Naive thymus-derived CD8-positive, alpha-beta T cell (primary cell): ENCODE results near the gene ABL1. TPM values are rescaled to one million over a fixed set of nuclear protein-coding genes. Genes with fewer than 3 reads are reported as not detected.
"Not testable (repeated sequence)": the region's sequence is repeated elsewhere in the genome, so short reads cannot be mapped to it uniquely, and the experiment has no call there.

Experiments used
- ATAC-seq, 2 donors: fragments of 150-1000 bp; cut with Tn5 transposase in 1 of 2; sonication (Bioruptor Pico), chemical (Tn5 transposase) in 1 of 2; 1 replicate in 1 of 2; 2 replicates in 1 of 2; pipeline ENCODE4 v1.10.0; 2021; ENCODE audit warnings: mild to moderate bottlenecking in 2 of 2, moderate library complexity in 2 of 2
- POLR2A ChIA-PET: fragments of 350-600 bp; sonication (Branson Sonifier 250); formaldehyde crosslinking; loops from one replicate; lab custom pipeline; 2021; ENCODE audit warnings: antibody characterized with exemption; lab: Charles Lee
- DNase-seq, 10 donors: peaks; one replicate each; pipeline versions ENCODE4 v3.0.0 to v3.0.0-alpha.2; 2020 to 2022
- H3K27ac Mint-ChIP-seq, 10 donors: one replicate each; pipeline ENCODE4 v1.8.0; 2020 to 2022; ENCODE audit warnings: mild to moderate bottlenecking in 10 of 10, mixed read lengths in 10 of 10, moderate library complexity in 4 of 10, inconsistent platforms in 1 of 10
- H3K27me3 Mint-ChIP-seq, 5 donors: one replicate each; pipeline ENCODE4 v1.8.0; 2021 to 2022; ENCODE audit warnings: mixed read lengths in 5 of 5
- H3K36me3 Mint-ChIP-seq, 3 donors: one replicate each; pipeline ENCODE4 v1.8.0; 2020 to 2022; ENCODE audit warnings: mixed read lengths in 3 of 3, mild to moderate bottlenecking in 2 of 3, inconsistent platforms in 1 of 3
- H3K4me1 Mint-ChIP-seq, 4 donors: one replicate each; pipeline ENCODE4 v1.8.0; 2021 to 2022; ENCODE audit warnings: mixed read lengths in 4 of 4
- H3K4me3 Mint-ChIP-seq, 10 donors: one replicate each; pipeline ENCODE4 v1.8.0; 2020 to 2022; ENCODE audit warnings: mild to moderate bottlenecking in 10 of 10, mixed read lengths in 10 of 10, moderate library complexity in 6 of 10, inconsistent platforms in 1 of 10
- H3K9me3 Mint-ChIP-seq, 9 donors: one replicate each; pipeline ENCODE4 v1.8.0; 2020 to 2022; ENCODE audit warnings: mixed read lengths in 9 of 9, mild to moderate bottlenecking in 3 of 9, inconsistent platforms in 1 of 9, moderate library complexity in 1 of 9
- polyA plus RNA-seq, 3 donors: library from polyadenylated mRNA; unstranded; fragments of 300-500 nt; fragmentation: Illumina TruSeq; gene quantifications; one replicate each; pipeline ENCODE4 v1.2.3, GENCODE V29; 2021
- total RNA-seq, 8 experiments: library from RNA in 2 of 8; stranded (reverse) in 2 of 8; gene quantifications; one replicate each; pipeline ENCODE4 v1.2.3 and lab custom pipeline; 2021 to 2026

The ABL1 gene
- total and polyA plus RNA-seq, 5 experiments from 2014 or later, result 6.4 to 38.9 (median 16.8) TPM

DNA sequence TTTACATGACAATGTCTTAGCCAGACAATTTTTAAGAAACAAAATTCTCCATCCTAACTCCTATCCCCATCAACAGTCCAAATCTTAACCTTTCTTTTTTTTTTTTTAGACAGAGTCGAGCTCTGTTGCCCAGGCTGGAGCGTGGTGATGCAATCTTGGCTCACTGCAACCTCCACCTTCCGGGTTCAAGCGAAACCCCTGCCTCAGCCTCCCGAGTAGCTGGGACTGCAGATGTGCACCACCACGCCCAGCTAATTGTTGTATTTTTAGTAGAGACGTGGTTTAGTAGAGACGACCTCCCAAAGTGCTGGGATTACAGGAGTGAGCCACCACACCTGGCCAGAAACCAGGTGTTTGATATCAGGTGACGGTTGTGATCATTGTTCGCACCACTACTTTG, 10.2 kb downstream of the ABL1 start:
- peaks cover 26 to 34% (median 28%) of the 10 kb centered on the region in 4 donors for H3K4me1 Mint-ChIP-seq
- no peaks in the 10 kb centered on the region for H3K36me3 Mint-ChIP-seq
- H3K4me3 Mint-ChIP-seq, result no peak overlapping the region
- DNase-seq (no peak), ATAC-seq (no peak)
- H3K27ac Mint-ChIP-seq, result no peak overlapping the region
- no peaks in the 10 kb centered on the region for H3K9me3 Mint-ChIP-seq
- POLR2A ChIA-PET, result no interaction called here
- no peaks in the 10 kb centered on the region for H3K27me3 Mint-ChIP-seq

DNA sequence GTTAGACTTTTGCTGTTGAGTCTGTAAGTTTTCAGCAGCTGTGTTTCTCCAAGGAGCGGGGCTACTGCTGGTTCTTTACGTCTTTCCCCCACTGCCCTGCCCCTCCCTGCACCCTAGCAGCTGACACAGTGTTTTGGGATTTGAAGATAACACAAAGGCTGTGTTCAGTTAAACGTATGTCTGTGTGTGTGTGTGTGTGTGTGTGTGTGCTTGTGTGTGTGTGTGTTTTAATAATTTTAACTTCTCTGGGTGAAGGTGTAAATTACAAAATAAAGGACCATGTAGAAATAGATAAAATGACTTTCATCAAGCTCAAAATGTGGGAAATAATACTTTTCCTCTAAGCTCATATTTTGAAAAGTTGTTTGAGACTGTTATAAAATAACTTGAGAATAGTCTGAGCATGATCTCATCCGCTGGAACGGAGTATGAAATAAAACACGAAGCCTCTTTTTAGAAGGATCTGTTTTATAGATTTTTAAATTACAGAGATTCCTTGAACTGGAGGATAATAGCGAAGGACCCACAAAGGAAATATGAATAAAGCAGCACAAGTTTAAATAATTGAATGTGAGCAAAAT, 10.9 kb downstream of the ABL1 start:
- Mint-ChIP-seq H3K9me3 (no peaks in the 10 kb centered on the region), H3K4me1 (peaks cover 26 to 34% (median 27%) of the 10 kb centered on the region in 4 donors), H3K4me3 (no peak overlapping the region), H3K27me3 (no peaks in the 10 kb centered on the region), H3K36me3 (no peaks in the 10 kb centered on the region), H3K27ac (peak overlapping the region in 1 of 10 donors; percentile 55)
- POLR2A ChIA-PET, result no interaction called here
- DNase-seq (no peak), ATAC-seq (no peak)

DNA sequence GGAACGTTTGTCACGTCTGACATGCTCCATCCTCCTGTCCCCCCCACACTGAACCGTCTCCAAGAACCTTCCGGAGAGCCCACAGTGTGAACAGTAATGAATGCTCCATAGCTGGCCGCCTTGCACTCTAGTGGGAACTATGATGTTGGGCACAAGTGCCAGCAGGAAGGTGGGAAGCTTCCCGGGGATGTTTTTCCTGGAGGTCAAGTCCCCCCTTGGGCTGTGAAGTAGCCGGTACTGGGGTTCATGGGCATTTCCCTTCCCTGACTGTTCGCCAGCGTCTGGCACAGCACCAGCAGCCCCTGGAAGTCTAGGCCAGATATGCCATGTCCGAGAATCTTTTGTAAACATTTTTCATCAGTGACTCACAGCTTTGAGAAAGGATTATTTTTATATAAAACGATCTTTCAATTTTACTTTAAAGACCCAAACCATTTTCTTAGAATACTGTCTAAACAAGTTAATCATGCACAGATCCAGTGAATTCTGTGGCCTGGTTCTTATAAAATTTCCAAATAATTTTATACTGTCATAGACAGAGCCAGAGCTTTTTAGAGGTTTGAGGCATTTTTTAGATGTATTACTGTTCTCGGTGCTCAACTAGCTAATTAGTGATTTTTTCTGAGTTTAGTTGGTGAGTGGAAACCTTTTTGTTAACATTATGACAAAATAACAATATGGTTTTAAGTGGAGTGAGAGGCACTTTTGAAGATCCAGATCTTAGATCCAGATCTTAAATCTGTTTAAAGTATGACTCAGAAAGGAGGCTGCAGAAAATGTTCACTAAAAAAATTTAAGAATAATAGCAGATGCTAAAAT, 11.6 kb downstream of the ABL1 start:
- POLR2A ChIA-PET, result no interaction called here
- no peak for DNase-seq
- Mint-ChIP-seq H3K4me1 (peaks cover 25 to 32% (median 26%) of the 10 kb centered on the region in 4 donors), H3K27ac (no peak overlapping the region), H3K36me3 (no peaks in the 10 kb centered on the region), H3K9me3 (no peaks in the 10 kb centered on the region), H3K4me3 (no peak overlapping the region), H3K27me3 (no peaks in the 10 kb centered on the region)
- no peak for ATAC-seq

DNA sequence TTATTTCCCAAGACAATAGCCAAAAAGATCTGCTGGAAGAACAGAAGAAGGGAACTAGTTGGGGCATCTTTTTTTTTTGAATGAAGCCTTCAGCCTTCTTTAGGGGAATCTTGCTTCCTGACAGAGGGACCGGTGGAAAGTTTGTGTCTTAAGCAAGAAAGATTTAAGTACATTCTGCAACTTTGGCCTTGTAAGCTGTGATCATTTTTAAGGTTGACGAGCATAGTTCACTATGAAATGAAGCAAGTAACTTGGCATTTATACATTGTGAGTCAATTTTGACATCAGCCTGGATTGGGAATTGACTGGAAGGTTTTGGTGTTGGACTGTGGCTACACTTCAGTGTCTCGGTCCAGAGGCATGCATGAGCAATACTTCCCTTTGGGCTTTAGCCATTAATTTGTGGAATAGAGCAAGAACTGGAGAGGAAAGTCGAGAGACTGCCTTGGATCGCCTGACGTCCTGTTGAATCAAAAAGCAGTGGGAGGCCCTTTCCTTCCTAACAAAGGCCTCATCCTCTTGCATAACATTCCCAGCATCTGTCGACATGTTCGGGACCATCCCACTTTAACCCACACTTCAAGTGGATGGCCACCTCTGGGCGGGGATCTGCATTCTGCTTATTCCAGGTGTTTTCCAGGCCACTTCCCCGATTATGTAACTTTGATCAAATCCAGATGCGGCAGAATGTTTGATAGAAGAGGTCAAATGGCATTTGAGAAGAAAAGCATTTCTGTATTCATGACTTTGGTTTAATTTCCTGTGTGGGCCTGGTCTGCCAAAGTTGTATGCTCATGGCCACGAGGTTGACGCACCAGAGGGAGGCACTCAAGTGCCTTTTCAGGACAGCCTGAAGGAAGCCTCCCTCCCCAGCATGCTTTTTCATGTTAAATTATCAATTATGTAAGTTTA, 12.5 kb downstream of the ABL1 start:
- Mint-ChIP-seq H3K9me3 (no peaks in the 10 kb centered on the region), H3K27me3 (no peaks in the 10 kb centered on the region), H3K4me3 (no peak overlapping the region), H3K4me1 (peaks cover 17 to 24% (median 20%) of the 10 kb centered on the region in 4 donors), H3K27ac (no peak overlapping the region), H3K36me3 (no peaks in the 10 kb centered on the region)
- POLR2A ChIA-PET, result no interaction called here
- ATAC-seq (no peak), DNase-seq (no peak)

DNA sequence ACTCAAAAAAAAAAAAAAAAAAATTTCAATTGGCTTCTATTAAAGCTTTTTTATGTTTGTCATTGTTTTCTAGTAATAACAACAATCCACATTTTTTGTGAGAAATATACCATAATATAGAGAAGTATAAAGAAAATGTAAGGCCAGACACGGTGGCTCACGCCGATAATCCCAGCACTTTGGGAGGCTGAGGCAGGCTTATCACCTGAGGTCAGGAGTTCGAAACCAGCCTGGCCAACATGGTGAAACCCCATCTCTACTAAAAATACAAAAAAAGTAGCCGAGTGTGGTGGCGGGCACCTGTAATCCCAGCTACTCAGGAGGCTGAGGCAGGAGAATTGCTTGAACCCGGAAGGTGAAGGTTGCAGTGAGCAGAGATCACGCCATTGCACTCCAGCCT, 13.5 kb downstream of the ABL1 start:
- DNase-seq, H3K9me3 Mint-ChIP-seq, H3K27ac Mint-ChIP-seq, H3K36me3 Mint-ChIP-seq, ATAC-seq, H3K4me3 Mint-ChIP-seq, H3K27me3 Mint-ChIP-seq, POLR2A ChIA-PET: not testable (repeated sequence)
- H3K4me1 Mint-ChIP-seq, result peaks cover 9 to 15% (median 13%) of the 10 kb centered on the region in 4 donors

DNA sequence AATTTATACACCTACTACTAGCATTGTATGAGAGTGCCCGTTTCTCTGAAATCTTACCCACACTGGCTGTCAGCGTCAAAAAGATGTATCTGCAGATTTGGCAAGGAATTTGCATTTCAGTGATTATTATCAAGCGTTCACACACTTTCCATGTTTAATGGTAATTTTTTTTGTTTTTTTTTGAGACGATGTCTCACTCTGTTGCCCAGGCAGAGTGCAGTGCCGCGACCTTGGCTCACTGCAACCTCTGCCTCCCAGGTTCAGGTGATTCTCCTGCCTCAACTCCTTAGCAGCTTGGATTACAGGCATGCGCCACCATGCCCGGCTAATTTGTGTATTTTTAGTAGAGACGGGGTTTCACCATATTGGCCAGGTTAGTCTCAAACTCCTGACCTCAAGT, 14.3 kb downstream of the ABL1 start:
- no peak overlapping the region for H3K4me3 Mint-ChIP-seq
- ATAC-seq (no peak), DNase-seq (no peak)
- no peaks in the 10 kb centered on the region for H3K27me3 Mint-ChIP-seq
- H3K36me3 Mint-ChIP-seq, result peaks cover 0 to 7% (median 0%) of the 10 kb centered on the region in 3 donors
- H3K27ac Mint-ChIP-seq, result peak overlapping the region in 1 of 10 donors; percentile 40
- no peaks in the 10 kb centered on the region for H3K9me3 Mint-ChIP-seq
- POLR2A ChIA-PET, result no interaction called here
- peaks cover under 1 to 10% (median 8%) of the 10 kb centered on the region in 4 donors for H3K4me1 Mint-ChIP-seq

DNA sequence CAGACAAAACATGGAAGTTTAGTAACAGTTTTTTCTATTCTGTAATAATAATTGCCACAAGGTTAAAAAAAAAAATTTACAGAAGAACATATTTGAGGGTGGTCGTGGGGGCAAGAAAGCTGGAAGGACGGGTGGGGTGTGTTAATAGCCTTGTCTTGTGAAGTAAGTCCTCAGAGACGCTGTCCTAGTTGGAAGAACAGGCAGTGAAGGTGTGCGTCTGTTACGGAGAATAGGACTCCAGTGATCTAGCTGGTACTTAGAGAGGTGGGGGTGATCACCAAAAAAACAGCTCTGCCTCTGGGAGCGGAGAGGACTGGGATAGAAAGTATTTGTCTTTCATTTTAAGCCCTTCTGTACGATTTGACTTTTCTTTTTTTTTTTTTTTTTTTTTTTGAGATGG, 17.7 kb downstream of the ABL1 start:
- POLR2A ChIA-PET, result interaction anchor here (0.7 kb wide), 1 partner anchor 122 kb away, joined by 3 read pairs; no protein-coding TSS in a partner anchor
- ATAC-seq, result no peak
- Mint-ChIP-seq H3K4me1 (peaks cover 0 to 4% (median 1%) of the 10 kb centered on the region in 4 donors), H3K36me3 (peaks cover 0 to 40% (median 0%) of the 10 kb centered on the region in 3 donors), H3K27ac (peak overlapping the region in 1 of 10 donors; percentile 33), H3K27me3 (no peaks in the 10 kb centered on the region), H3K4me3 (no peak overlapping the region), H3K9me3 (no peaks in the 10 kb centered on the region)
- DNase-seq, result no peak

DNA sequence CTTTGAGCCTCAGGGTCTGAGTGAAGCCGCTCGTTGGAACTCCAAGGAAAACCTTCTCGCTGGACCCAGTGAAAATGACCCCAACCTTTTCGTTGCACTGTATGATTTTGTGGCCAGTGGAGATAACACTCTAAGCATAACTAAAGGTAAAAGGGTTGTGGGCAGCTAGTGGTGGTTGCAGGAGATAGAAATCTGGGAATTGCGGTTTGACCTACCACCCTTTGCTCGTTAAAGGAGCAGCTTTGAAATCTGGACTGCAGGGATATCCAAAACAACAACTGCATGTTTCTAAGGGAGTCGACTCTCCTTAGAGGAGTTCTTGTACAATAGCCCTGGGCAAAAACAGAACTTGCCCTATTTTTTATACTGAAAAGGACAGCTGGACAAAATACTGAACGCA, 19.0 kb downstream of the ABL1 start:
- POLR2A ChIA-PET, result no interaction called here
- Mint-ChIP-seq H3K4me1 (peaks cover 0 to 4% (median 2%) of the 10 kb centered on the region in 4 donors), H3K36me3 (peaks cover 0 to 49% (median 0%) of the 10 kb centered on the region in 3 donors), H3K27me3 (no peaks in the 10 kb centered on the region), H3K27ac (no peak overlapping the region), H3K4me3 (no peak overlapping the region), H3K9me3 (no peaks in the 10 kb centered on the region)
- DNase-seq (no peak), ATAC-seq (no peak)

DNA sequence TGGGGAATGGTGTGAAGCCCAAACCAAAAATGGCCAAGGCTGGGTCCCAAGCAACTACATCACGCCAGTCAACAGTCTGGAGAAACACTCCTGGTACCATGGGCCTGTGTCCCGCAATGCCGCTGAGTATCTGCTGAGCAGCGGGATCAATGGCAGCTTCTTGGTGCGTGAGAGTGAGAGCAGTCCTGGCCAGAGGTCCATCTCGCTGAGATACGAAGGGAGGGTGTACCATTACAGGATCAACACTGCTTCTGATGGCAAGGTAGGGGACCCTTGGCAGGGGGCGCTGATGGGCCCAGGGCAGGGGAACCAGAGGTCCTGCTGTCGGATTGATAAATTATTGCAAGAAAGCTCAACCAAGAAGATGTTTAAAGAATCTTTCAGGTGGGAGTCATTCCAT, 19.8 kb downstream of the ABL1 start:
- POLR2A ChIA-PET, result no interaction called here
- Mint-ChIP-seq H3K27me3 (no peaks in the 10 kb centered on the region), H3K4me3 (no peak overlapping the region), H3K27ac (no peak overlapping the region), H3K36me3 (peaks cover 0 to 52% (median 0%) of the 10 kb centered on the region in 3 donors), H3K9me3 (no peaks in the 10 kb centered on the region), H3K4me1 (peaks cover 0 to 3% (median 2%) of the 10 kb centered on the region in 4 donors)
- DNase-seq (no peak), ATAC-seq (no peak)

DNA sequence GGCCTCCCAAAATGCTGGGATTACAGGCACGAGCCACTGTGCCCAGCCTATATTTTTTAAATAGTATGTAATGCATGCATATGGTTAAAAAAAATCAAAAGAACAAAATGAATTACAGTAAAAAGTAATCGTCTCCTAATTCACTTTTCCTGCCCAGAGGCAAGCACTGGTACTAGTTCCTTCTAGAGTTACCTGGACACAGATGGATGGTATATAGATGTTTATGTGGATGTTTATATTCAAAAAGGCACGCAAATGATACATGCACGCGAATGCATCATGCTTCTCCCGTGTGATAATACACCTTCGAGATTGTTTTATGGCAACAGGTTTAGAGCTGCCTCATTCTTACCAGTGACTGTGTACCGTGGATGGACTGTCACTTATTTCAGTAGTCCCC, 21.4 kb downstream of the ABL1 start:
- Mint-ChIP-seq H3K27me3 (no peaks in the 10 kb centered on the region), H3K4me3 (no peak overlapping the region), H3K36me3 (peaks cover 0 to 63% (median 0%) of the 10 kb centered on the region in 3 donors), H3K4me1 (peaks cover 0 to 2% (median 0%) of the 10 kb centered on the region in 4 donors), H3K27ac (no peak overlapping the region), H3K9me3 (no peaks in the 10 kb centered on the region)
- no peak for ATAC-seq
- DNase-seq, result no peak
- POLR2A ChIA-PET, result interaction anchor here (0.6 kb wide), 1 partner anchor 135 kb away, joined by 3 read pairs; no protein-coding TSS in a partner anchor

DNA sequence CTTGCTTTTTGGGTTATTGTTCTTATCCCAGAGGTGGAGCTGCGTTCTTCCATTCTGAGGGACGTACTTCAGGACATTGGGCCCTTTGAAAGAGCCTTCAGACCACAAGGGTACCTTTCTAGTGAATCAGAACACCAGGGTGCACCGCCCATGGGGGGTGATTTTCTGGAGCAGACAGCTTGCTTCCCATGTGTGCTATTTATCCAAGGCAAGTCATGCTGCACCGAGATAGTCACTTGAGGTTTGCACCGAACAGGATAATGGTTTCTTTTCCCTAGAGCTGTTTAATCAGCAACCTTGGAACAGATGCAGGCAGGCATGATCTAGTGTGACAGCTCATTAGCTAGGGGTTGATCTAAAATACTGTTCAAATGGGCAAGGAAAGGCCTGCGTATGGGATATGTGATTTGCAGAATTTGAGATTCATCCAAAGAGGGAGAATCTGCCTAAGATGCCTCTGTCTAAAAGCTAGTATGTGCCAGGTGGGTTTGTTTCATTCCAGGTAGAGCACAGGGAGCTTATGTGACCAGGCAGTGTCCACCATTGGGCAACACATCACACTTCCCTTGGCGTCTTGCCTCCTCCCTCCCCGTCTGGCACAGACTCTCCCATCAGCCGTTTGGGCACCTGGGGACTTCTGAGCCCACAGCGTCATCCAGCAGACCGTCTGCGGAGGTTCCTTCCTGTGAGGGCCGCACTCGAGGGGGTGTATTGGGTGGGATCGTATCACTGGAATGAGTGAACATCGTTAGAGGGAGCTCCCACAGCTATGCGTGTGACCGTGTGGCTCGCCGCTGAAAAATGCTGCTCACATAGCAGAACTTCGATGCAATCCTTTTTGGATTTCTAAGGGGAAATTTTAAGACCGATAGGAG, 23.0 kb downstream of the ABL1 start:
- Mint-ChIP-seq H3K36me3 (peaks cover 0 to 68% (median 0%) of the 10 kb centered on the region in 3 donors), H3K4me1 (peaks cover 0 to 2% (median 0%) of the 10 kb centered on the region in 4 donors), H3K9me3 (no peaks in the 10 kb centered on the region), H3K4me3 (no peak overlapping the region), H3K27ac (peak overlapping the region in 1 of 10 donors; percentile 65), H3K27me3 (no peaks in the 10 kb centered on the region)
- POLR2A ChIA-PET, result no interaction called here
- ATAC-seq, result no peak
- DNase-seq, result no peak
